ENCODE measurements around the gene ENO2.
"Not testable (repeated sequence)": the region's sequence is repeated elsewhere in the genome, so short reads cannot be mapped to it uniquely, and the experiment has no call there.

The ENO2 gene

GRCh38 chr12:6914246-6914946 is at the start of gene ENO2:
TSS of gene ENO2 (plus strand) at chr12:6914580. CDS start at chr12:6915833, 1,253 bp downstream.
- H3K4me1 ChIP-seq: no peaks in the 10 kb centered on the region
- H3K4me2 ChIP-seq (ENCODE audit: low read length): peak within 1 kb of the TSS; percentile 87
- no peaks in the 10 kb centered on the region for H3K36me3 ChIP-seq (ENCODE audit: control insufficient read depth, insufficient read depth, low read length)
- no peaks in the 10 kb centered on the region for H3K79me2 ChIP-seq
- peak within 1 kb of the TSS; percentile 20 for H3K9ac ChIP-seq
- H3K4me3 ChIP-seq (ENCODE audit: low read depth, low read length): peak within 1 kb of the TSS; percentile 64
- H3K9me3 ChIP-seq (ENCODE audit: control insufficient read depth, low read length): no peaks in the 10 kb centered on the region
- no peak for TF ChIP-seq CTCF (IDR thresholded peaks at IDR 0.05)
- peak within 1 kb of the TSS; percentile 44 for H3K27ac ChIP-seq
- H3K27me3 ChIP-seq (ENCODE audit: control insufficient read depth, insufficient read depth, low read length): no peaks in the 10 kb centered on the region
- peak within 1 kb of the TSS; percentile 85 for H2AFZ ChIP-seq

GRCh38 chr12:6865307-6865706 is 49.1 kb upstream of the ENO2 start:
- peaks cover 17% of the 10 kb centered on the region for H3K4me1 ChIP-seq
- H3K9ac ChIP-seq; H3K4me3 ChIP-seq (ENCODE audit: low read depth, low read length); H3K4me2 ChIP-seq (ENCODE audit: low read length); H3K36me3 ChIP-seq (ENCODE audit: control insufficient read depth, insufficient read depth, low read length); H3K27ac ChIP-seq; H3K27me3 ChIP-seq (ENCODE audit: control insufficient read depth, insufficient read depth, low read length); H3K9me3 ChIP-seq (ENCODE audit: control insufficient read depth, low read length); H2AFZ ChIP-seq; H3K79me2 ChIP-seq: not testable (repeated sequence)

- peaks cover 20% of the 10 kb centered on the region for H3K4me1 ChIP-seq
- H3K27ac ChIP-seq: peak overlapping the region; percentile 98
- H3K4me3 ChIP-seq (ENCODE audit: low read depth, low read length): no peak overlapping the region
- H3K27me3 ChIP-seq (ENCODE audit: control insufficient read depth, insufficient read depth, low read length): no peaks in the 10 kb centered on the region
- no peaks in the 10 kb centered on the region for H3K79me2 ChIP-seq
- no peaks in the 10 kb centered on the region for H3K9me3 ChIP-seq (ENCODE audit: control insufficient read depth, low read length)
- no peak overlapping the region for H3K9ac ChIP-seq
- TF ChIP-seq CTCF (IDR thresholded peaks at IDR 0.05): no peak
- no peaks in the 10 kb centered on the region for H3K36me3 ChIP-seq (ENCODE audit: control insufficient read depth, insufficient read depth, low read length)
- H2AFZ ChIP-seq: peak overlapping the region; percentile 87
- H3K4me2 ChIP-seq (ENCODE audit: low read length): peak overlapping the region; percentile 86
These were observed 48.0 kb upstream of the ENO2 start for GRCh38 chr12:6866163-6866919.

DNA sequence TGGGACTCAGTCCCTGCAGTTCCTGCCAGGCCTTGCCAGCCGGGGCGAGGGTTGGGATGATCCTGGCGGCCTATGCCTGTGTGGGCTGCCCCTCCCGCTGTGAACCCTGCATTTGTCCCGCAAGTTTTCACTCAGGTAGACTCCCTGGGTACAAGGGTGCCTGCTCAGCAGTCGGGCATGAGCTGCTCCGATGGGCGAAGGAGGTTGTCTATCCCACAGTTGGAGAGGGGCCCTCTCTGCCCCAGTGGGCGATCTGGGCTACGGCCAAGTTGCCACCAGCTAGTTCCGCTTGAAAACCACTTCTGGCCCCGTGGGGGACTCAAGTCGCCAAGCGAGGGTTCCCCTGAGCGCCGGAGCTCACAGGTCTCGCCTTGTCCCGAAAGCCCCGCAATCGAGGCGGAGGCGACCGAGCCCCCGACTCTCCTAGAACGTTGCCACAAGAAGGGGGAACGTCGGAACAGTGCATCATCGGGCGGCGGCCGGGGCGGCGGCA is 47.4 kb upstream of the ENO2 start:
- Histone ChIP-seq H3K9ac (no peak overlapping the region), H2AFZ (peak overlapping the region; percentile 87), H3K36me3 (ENCODE audit: control insufficient read depth, insufficient read depth, low read length) (no peaks in the 10 kb centered on the region), H3K27ac (peak overlapping the region; percentile 98), H3K4me2 (ENCODE audit: low read length) (peak overlapping the region; percentile 86), H3K9me3 (ENCODE audit: control insufficient read depth, low read length) (no peaks in the 10 kb centered on the region), H3K4me1 (peaks cover 25% of the 10 kb centered on the region), H3K79me2 (no peaks in the 10 kb centered on the region), H3K27me3 (ENCODE audit: control insufficient read depth, insufficient read depth, low read length) (no peaks in the 10 kb centered on the region), H3K4me3 (ENCODE audit: low read depth, low read length) (peak overlapping the region; percentile 99)
- no peak for TF ChIP-seq CTCF (IDR thresholded peaks at IDR 0.05)

DNA sequence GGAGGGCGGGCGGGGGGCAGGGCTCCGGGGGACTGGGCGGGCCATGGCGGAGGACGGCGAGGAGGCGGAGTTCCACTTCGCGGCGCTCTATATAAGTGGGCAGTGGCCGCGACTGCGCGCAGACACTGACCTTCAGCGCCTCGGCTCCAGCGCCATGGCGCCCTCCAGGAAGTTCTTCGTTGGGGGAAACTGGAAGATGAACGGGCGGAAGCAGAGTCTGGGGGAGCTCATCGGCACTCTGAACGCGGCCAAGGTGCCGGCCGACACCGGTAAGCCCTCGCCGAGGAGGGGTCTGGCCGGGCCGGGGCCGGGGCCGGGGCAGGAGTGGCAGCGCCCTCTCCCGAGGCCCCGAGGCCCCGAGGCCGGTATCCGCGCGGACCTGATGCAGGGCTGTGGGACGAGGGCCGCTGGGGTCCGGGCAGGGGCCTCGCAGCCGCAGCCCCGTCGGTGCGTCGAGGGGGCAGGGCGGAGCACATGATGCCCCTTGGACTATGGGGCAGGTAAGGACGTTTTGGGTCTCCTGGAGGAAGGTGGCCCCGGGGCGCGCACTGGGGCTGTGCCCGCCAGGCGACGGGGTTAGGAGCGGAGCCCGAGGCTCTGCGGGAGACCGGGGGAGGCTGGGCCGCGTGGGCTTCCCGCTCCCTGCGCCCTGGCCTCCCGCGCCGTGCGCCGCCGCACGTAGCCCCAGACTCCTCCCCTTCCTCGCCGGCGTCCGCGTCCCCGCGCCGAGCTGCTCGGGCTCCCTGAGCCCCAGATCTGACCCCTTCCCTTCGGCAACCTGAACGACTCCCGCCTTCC is 46.8 kb upstream of the ENO2 start, which contains the start of gene TPI1:
Gene TPI1, plus strand, starts transcription at position 119 of the 798 bp plus-strand sequence. Its CDS starts 36 bp downstream, at position 155.
- Histone ChIP-seq H3K4me2 (ENCODE audit: low read length) (peak within 1 kb of the TSS; percentile 86), H3K9me3 (ENCODE audit: control insufficient read depth, low read length) (no peaks in the 10 kb centered on the region), H3K79me2 (no peaks in the 10 kb centered on the region), H2AFZ (peak within 1 kb of the TSS; percentile 87), H3K27me3 (ENCODE audit: control insufficient read depth, insufficient read depth, low read length) (no peaks in the 10 kb centered on the region), H3K9ac (peak within 1 kb of the TSS; percentile 97), H3K4me1 (peaks cover 27% of the 10 kb centered on the region), H3K36me3 (ENCODE audit: control insufficient read depth, insufficient read depth, low read length) (no peaks in the 10 kb centered on the region), H3K4me3 (ENCODE audit: low read depth, low read length) (peak within 1 kb of the TSS; percentile 99), H3K27ac (peak within 1 kb of the TSS; percentile 98)
- TF ChIP-seq CTCF (IDR thresholded peaks at IDR 0.05): peak; percentile 13
